Psoas muscle (tissue), 8 donors: ENCODE results near the gene UMODL1. TPM values are rescaled to one million over a fixed set of nuclear protein-coding genes. Genes with fewer than 3 reads are reported as not detected.

ENCODE experiments used
- ATAC-seq, 4 donors: fragments of 200-7000 bp; cut with Tn5 transposase; one replicate each; pipeline ENCODE4 v1.9.1; 2020; ENCODE audit warnings: moderate library complexity in 3 of 4, mild to moderate bottlenecking in 2 of 4
- DNase-seq, 2 donors: peaks; one replicate each; pipeline ENCODE4 v3.0.0-alpha.2; 2020
- H3K27ac ChIP-seq: fragments of 200-600 bp; one replicate; pipeline ENCODE4 v1.8.0; 2022
- H3K27me3 ChIP-seq, 3 donors: fragments of 200-600 bp in 1 of 3; one replicate each; pipeline versions ENCODE4 v1.6.1 to v1.8.0; 2013 to 2022; ENCODE audit warnings: low read length in 2 of 3, mild to moderate bottlenecking in 2 of 3, moderate library complexity in 1 of 3; ENCODE audit not compliant: insufficient read depth in 3 of 3
- H3K36me3 ChIP-seq, 2 donors: fragments of 200-600 bp in 1 of 2; one replicate each; pipeline versions ENCODE4 v1.6.1 to v1.8.0; 2013 to 2022; ENCODE audit warnings: low read depth in 1 of 2, mild to moderate bottlenecking in 1 of 2, moderate library complexity in 1 of 2; ENCODE audit not compliant: insufficient read depth in 1 of 2
- H3K4me1 ChIP-seq: fragments of 200-600 bp; one replicate; pipeline ENCODE4 v1.8.0; 2022
- H3K4me3 ChIP-seq: fragments of 200-600 bp; one replicate; pipeline ENCODE4 v1.8.0; 2022; ENCODE audit warnings: mild to moderate bottlenecking
- H3K9me3 ChIP-seq: fragments of 200-600 bp; one replicate; pipeline ENCODE4 v1.8.0; 2022
- CTCF ChIP-seq: fragments of 200-600 bp; IDR thresholded peaks from one replicate; pipeline ENCODE4 v1.8.0; 2022; ENCODE audit warnings: antibody characterized with exemption
- WGBS, 3 donors: extraction: QIAGEN DNeasy Blood & Tissue Kit; methylation state at CpG; one replicate each; pipeline versions ENCODE4 v1.1.6 to v1.1.7; 2013; 5-methylcytosine and 5-hydroxymethylcytosine counted together
- intact Hi-C, 2 donors: fragments of 100-400 bp; cut with DNase I; formaldehyde crosslinking; loops; one replicate each; pipeline versions ENCODE4 v1.11.0 to v1.14.2; 2022
- long read RNA-seq, 2 donors: library from polyadenylated mRNA; unstranded; transcript quantifications; one replicate each; pipeline ENCODE4 v2.0.0, GENCODE V29; 2021
- polyA plus RNA-seq, 3 donors: library from polyadenylated mRNA; stranded (reverse); fragments of 200-250 nt; gene quantifications; one replicate each; pipeline ENCODE4 v1.2.3, GENCODE V29; 2013
- total RNA-seq, 4 donors: library from RNA; stranded (reverse); fragmentation: NEBNext Ultra II Directional in 2 of 4; extraction: Animal tissue kit (Norgen Biotek cat#: 25700) in 2 of 4; gene quantifications; one replicate each; pipeline versions ENCODE4 v1.2.1 to v1.2.4, GENCODE V29; 2021 to 2023
- donor health status: healthy with polysubstance abuse.
- donor health status: DM: no; HTN: no; CAD: no; lungs with moderate emphysema.
- donor health status: Bipolar disorder and iron deficiency.
- donor health status: healthy.
- donor health status: DM: yes; HTN: yes; CAD: no.
- donor health status: DM: no; HTN: no; CAD: no.
- donor health status: DM: no; HTN: no; CAD: no.
- donor health status: DM: yes; HTN: yes; CAD: no.

UMODL1 gene, protein sequence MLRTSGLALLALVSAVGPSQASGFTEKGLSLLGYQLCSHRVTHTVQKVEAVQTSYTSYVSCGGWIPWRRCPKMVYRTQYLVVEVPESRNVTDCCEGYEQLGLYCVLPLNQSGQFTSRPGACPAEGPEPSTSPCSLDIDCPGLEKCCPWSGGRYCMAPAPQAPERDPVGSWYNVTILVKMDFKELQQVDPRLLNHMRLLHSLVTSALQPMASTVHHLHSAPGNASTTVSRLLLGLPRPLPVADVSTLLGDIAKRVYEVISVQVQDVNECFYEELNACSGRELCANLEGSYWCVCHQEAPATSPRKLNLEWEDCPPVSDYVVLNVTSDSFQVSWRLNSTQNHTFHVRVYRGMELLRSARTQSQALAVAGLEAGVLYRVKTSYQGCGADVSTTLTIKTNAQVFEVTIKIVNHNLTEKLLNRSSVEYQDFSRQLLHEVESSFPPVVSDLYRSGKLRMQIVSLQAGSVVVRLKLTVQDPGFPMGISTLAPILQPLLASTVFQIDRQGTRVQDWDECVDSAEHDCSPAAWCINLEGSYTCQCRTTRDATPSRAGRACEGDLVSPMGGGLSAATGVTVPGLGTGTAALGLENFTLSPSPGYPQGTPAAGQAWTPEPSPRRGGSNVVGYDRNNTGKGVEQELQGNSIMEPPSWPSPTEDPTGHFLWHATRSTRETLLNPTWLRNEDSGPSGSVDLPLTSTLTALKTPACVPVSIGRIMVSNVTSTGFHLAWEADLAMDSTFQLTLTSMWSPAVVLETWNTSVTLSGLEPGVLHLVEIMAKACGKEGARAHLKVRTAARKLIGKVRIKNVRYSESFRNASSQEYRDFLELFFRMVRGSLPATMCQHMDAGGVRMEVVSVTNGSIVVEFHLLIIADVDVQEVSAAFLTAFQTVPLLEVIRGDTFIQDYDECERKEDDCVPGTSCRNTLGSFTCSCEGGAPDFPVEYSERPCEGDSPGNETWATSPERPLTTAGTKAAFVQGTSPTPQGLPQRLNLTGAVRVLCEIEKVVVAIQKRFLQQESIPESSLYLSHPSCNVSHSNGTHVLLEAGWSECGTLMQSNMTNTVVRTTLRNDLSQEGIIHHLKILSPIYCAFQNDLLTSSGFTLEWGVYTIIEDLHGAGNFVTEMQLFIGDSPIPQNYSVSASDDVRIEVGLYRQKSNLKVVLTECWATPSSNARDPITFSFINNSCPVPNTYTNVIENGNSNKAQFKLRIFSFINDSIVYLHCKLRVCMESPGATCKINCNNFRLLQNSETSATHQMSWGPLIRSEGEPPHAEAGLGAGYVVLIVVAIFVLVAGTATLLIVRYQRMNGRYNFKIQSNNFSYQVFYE
- total RNA-seq, result not detected
- not detected for polyA plus RNA-seq
- long read RNA-seq, donor 1, result 0 reads
- long read RNA-seq, donor 2, result 0 reads

DNA sequence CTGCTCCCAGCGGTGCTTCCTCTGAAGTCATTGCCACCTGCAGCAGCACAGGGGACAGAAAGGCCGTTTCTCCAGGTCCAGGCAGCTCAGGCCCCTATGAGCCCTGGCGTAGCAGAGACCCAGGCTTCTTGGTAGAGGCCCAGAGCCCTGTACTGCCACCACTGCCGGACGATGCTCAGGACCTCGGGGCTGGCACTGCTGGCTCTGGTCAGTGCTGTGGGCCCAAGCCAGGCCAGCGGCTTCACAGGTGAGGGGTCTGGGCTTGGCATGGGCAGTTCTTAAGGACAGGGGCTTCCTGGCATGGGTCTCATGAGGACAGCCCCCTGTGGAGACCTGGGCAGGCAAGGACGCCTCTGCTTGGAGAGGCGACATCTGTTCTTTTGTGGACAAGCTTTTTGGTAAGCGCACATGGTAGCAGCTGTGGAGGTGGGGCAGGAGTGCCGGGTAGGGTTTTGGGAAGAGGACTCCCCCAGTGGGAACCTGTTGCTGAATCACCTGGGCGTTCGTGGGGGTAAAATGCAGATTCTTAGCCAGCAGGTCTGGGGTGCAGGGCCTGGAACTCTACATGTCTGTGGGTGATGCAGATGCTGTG lies at the start of gene UMODL1:
Gene UMODL1 (plus strand): TSS at position 172 of the 592 bp plus-strand sequence. CDS start 0 bp downstream, at position 172.
- WGBS, 3 donors, result 71 to 82% (median 74%) methylated on average over 13 of the region's 13 CpGs
- Histone ChIP-seq H3K4me1 (no peaks in the 10 kb centered on the region), H3K36me3 (no peaks in the 10 kb centered on the region), H3K4me3 (no peak within 1 kb of the TSS), H3K27ac (no peak within 1 kb of the TSS), H3K9me3 (no peaks in the 10 kb centered on the region), H3K27me3 (peaks cover 0 to 31% (median 2%) of the 10 kb centered on the region in 3 donors)
- no peak for TF ChIP-seq CTCF
- intact Hi-C loops, result no loop called here
- ATAC-seq, result peak in 1 of 4 donors; percentile 13
- peak in 1 of 2 donors; percentile 44 for DNase-seq

DNA sequence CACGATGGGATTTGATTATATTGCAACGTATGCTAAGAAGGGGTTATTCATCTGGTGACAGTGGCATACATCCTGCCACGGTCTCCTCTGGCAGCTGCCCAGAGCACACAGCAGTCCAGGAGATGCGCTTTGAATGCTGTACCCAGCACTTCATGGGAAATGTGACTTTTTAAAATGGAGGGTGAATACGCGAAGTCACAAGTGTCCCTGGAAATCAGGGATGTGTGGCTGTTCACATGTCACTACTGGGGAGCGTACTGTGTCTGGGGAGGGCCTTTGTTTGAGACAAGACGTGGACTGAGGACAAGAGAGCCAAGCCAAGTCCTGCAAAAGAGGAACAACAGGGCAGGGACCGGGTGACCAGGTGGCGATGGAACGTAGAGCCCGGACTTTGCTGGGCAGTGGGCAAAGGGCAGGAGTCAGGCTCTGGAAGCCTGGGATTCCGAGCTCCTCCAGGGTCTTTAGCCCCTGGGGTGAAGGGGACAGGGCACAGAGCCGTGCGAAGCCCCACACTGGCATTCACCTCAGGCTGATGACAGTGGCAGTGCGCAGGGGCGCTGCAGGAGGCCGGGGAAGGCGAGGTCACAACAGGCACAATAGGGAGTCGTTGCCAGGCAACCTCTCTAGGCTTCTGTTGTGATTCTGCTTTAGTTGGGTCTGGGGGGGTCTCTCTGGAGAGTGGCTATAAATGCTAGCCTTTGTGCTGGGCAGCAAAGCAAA lies 49.6 kb upstream of the UMODL1 start:
- Histone ChIP-seq H3K36me3 (no peaks in the 10 kb centered on the region), H3K27ac (no peak overlapping the region), H3K27me3 (peaks cover 0 to 43% (median 5%) of the 10 kb centered on the region in 3 donors), H3K4me3 (no peak overlapping the region), H3K9me3 (no peaks in the 10 kb centered on the region), H3K4me1 (no peaks in the 10 kb centered on the region)
- 56 to 66% (median 62%) methylated on average over 20 of the region's 20 CpGs for WGBS, 3 donors
- TF ChIP-seq CTCF, result no peak
- intact Hi-C loops, result no loop called here
- ATAC-seq (no peak), DNase-seq (no peak)

DNA sequence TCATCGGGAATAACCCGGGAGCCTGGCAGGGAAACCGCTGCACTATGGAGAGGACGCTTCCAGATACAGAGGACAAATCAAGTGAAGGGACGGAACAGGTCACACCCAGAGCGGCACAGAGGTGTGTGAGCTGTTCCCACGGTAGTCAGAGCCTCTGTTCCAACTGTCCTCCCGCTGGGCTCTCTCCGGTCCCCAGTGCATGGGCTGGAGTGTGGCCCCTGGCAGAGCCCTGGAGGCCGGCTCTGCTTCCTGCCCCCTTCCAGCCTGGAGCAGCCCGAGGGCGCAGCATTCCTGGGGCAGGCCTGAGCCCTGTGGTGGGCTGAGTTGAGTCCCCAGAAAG lies 49.1 kb upstream of the UMODL1 start:
- DNase-seq (no peak), ATAC-seq (no peak)
- H3K9me3 ChIP-seq, result no peaks in the 10 kb centered on the region
- no peak overlapping the region for H3K27ac ChIP-seq
- no peak for TF ChIP-seq CTCF
- intact Hi-C loops, result no loop called here
- no peaks in the 10 kb centered on the region for H3K36me3 ChIP-seq
- H3K27me3 ChIP-seq, result peaks cover 0 to 43% (median 7%) of the 10 kb centered on the region in 3 donors
- H3K4me1 ChIP-seq, result no peaks in the 10 kb centered on the region
- 42 to 58% (median 48%) methylated on average over 12 of the region's 12 CpGs for WGBS, 3 donors
- no peak overlapping the region for H3K4me3 ChIP-seq

- H3K4me3 ChIP-seq, result no peak overlapping the region
- no peak overlapping the region for H3K27ac ChIP-seq
- no peaks in the 10 kb centered on the region for H3K4me1 ChIP-seq
- intact Hi-C loops, result no loop called here
- TF ChIP-seq CTCF, result no peak
- DNase-seq (no peak), ATAC-seq (no peak)
- H3K9me3 ChIP-seq, result no peaks in the 10 kb centered on the region
- H3K36me3 ChIP-seq, result no peaks in the 10 kb centered on the region
- 95 to 98% (median 97%) methylated on average over 11 of the region's 11 CpGs for WGBS, 3 donors
- H3K27me3 ChIP-seq, result peaks cover 0 to 43% (median 8%) of the 10 kb centered on the region in 3 donors
These were observed 48.2 kb upstream of the UMODL1 start for GRCh38 chr21:42022906-42023305.
